Natural killer cell treated with Interleukin-12 subunit alpha and Interleukin-12 subunit beta and Interleukin-15 and Interleukin-18, amount 100 ng/mL, for 72 hours (primary cell): Measurements from ENCODE around the gene HMG20B. TPM values are rescaled to one million over a fixed set of nuclear protein-coding genes. Genes with fewer than 3 reads are reported as not detected.
"Not testable (repeated sequence)": the region's sequence is repeated elsewhere in the genome, so short reads cannot be mapped to it uniquely, and the experiment has no call there.

ENCODE experiments used
- ATAC-seq, 2 donors: fragments of 150-1000 bp; cut with Tn5 transposase in 1 of 2; sonication (Bioruptor Pico), chemical (Tn5 transposase) in 1 of 2; 2 replicates each; pipeline ENCODE4 v1.10.0; 2021
- DNase-seq: peaks from one replicate; pipeline ENCODE4 v3.0.0; 2022; ENCODE audit warnings: low spot score
- H3K27ac Mint-ChIP-seq, 2 donors: 1 replicate in 1 of 2; 2 replicates in 1 of 2; pipeline ENCODE4 v1.8.0; 2022; ENCODE audit warnings: mixed read lengths in 2 of 2, mild to moderate bottlenecking in 1 of 2, moderate library complexity in 1 of 2
- H3K27me3 Mint-ChIP-seq, 2 donors: 1 replicate in 1 of 2; 2 replicates in 1 of 2; pipeline ENCODE4 v1.8.0; 2022; ENCODE audit warnings: mixed read lengths in 2 of 2
- H3K36me3 Mint-ChIP-seq: one replicate; pipeline ENCODE4 v1.8.0; 2022; ENCODE audit warnings: mixed read lengths
- H3K4me1 Mint-ChIP-seq, 2 donors: 1 replicate in 1 of 2; 2 replicates in 1 of 2; pipeline ENCODE4 v1.8.0; 2022; ENCODE audit warnings: low read depth in 2 of 2, mixed read lengths in 2 of 2, mild to moderate bottlenecking in 1 of 2
- H3K4me3 Mint-ChIP-seq: one replicate; pipeline ENCODE4 v1.8.0; 2022; ENCODE audit warnings: mixed read lengths
- H3K9me3 Mint-ChIP-seq: 2 replicates; pipeline ENCODE4 v1.8.0; 2022; ENCODE audit warnings: mixed read lengths
- total RNA-seq, 2 donors: library from RNA; stranded (reverse); gene quantifications; one replicate each; pipeline ENCODE4 v1.2.3, GENCODE V29; 2022

The HMG20B gene
- total RNA-seq: 10 to 100 TPM; 38.2 to 48.0 TPM

- Mint-ChIP-seq H3K4me3 (peak within 1 kb of the TSS; percentile 81), H3K27ac (peak within 1 kb of the TSS in 1 of 2 donors; percentile 35), H3K36me3 (no peaks in the 10 kb centered on the region), H3K27me3 (no peaks in the 10 kb centered on the region), H3K4me1 (peaks cover 8 to 18% of the 10 kb centered on the region in 2 donors), H3K9me3 (no peaks in the 10 kb centered on the region)
- DNase-seq (no peak), ATAC-seq (no peak)
These were observed at the start of gene HMG20B for GRCh38 chr19:3572855-3573161. Gene HMG20B (plus strand): TSS chr19:3572944. CDS start chr19:3573310, 366 bp downstream.

DNA sequence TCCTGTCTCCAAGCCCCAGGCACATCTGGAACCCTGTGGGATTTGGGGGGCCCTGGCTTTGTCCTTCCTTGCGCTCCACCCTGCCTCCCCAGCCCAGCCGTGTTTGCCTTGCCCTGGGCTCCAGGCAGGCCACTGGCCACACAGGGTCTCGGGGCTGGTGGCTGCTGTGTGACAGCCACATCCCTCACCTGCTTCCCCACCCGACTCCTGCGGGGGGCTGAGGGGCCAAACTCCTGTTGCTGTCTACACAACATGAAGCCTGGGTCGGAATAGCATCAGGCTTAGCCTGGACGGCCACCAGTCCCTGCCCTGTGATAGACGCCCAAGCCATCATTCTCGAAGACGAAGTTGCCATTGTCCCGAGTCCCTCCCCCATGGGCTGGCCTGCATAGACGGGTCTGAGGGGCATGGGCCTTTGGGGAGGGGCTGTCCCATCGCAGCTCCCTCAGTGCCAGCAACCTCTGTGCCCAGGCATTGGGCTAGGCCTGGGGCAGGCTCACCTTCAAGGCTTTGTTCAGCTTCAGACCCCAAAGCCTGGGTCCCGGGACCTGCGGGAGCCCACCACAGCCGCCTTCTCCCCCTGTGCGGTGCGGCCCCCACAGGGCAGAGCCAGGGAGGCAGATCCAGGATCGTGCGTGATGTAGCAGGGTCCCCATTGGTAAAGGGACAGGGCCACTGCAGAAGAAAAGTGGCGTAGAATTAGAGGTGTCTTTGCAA is 49.2 kb upstream of the HMG20B start:
- peaks cover 6 to 15% of the 10 kb centered on the region in 2 donors for H3K4me1 Mint-ChIP-seq
- DNase-seq (no peak), ATAC-seq (no peak)
- no peaks in the 10 kb centered on the region for H3K27me3 Mint-ChIP-seq
- no peaks in the 10 kb centered on the region for H3K9me3 Mint-ChIP-seq
- H3K4me3 Mint-ChIP-seq: no peak overlapping the region
- no peak overlapping the region for H3K27ac Mint-ChIP-seq
- no peaks in the 10 kb centered on the region for H3K36me3 Mint-ChIP-seq

- H3K9me3 Mint-ChIP-seq: no peaks in the 10 kb centered on the region
- H3K27ac Mint-ChIP-seq: no peak overlapping the region
- H3K4me1 Mint-ChIP-seq: peaks cover 6 to 15% of the 10 kb centered on the region in 2 donors
- DNase-seq (no peak), ATAC-seq (no peak)
- H3K36me3 Mint-ChIP-seq: no peaks in the 10 kb centered on the region
- H3K4me3 Mint-ChIP-seq: no peak overlapping the region
- no peaks in the 10 kb centered on the region for H3K27me3 Mint-ChIP-seq
These were observed 48.5 kb upstream of the HMG20B start for GRCh38 chr19:3524078-3524842.

DNA sequence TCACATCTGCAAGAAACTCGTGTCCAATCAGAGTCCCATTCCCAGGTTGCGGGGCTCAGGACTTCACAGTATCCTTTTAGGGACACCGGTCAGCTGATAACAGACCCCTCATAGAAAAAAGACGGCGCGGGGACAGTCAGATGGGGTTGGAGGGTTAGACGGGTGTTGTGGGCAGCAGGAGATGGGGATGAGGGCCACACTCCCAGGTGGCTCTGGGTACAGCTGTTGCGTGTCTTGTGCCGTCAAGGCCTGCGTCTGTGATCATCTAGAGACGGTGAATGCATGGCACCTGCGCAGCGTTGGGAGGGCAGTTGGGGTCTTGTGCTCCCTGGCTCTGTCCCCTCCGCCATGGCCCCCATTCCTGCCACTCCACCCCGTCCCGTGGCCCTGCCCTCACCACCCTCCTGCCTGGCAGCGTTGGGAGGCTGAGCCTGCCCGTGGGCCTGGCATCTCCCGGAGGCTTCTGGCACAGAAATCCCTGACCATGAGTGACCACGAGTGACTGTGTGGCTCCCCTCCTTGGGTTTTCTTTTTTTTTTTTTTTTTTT is 47.8 kb upstream of the HMG20B start:
- Mint-ChIP-seq H3K36me3 (no peaks in the 10 kb centered on the region), H3K4me1 (peaks cover 6 to 15% of the 10 kb centered on the region in 2 donors), H3K9me3 (no peaks in the 10 kb centered on the region), H3K27me3 (no peaks in the 10 kb centered on the region), H3K27ac (no peak overlapping the region), H3K4me3 (no peak overlapping the region)
- DNase-seq (no peak), ATAC-seq (no peak)

DNA sequence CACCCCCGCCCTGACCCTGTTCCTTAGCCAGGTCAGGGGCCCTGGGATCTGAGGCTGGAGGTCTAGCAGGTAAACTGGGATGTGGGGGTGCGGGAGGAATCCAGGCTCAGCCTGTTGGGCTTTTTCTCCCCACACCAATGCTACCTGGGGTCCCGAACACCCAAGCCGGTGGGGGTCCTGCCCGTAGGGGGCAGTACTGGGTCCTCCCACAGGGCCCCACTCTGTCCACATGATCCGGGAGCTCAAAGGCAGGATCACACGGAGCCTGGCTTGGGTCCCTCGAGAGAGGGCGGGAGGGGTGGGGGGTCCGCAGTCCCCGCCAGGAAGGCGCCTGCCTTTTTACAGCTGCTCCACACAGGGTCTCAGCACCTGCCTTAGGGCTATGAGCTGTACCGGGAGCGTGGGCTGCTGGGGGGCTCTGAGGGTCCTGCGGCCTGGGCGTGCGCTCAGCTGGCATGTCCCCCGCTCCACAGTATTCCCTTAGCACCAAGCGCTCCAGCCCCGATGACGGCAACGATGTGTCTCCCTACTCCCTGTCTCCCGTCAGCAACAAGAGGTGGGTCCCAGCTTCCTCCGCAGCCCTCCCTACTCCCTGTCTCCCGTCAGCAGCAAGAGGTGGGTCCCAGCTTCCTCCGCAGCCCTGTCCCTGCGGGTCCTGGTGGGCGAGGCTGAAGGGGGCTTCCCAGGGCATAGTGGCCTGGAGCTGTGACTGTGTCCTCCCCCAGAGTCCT is 46.1 kb upstream of the HMG20B start:
- Mint-ChIP-seq H3K4me1 (peaks cover 0 to 9% of the 10 kb centered on the region in 2 donors), H3K27me3 (no peaks in the 10 kb centered on the region), H3K36me3 (no peaks in the 10 kb centered on the region), H3K4me3 (no peak overlapping the region), H3K27ac (no peak overlapping the region), H3K9me3 (no peaks in the 10 kb centered on the region)
- DNase-seq: no peak
- ATAC-seq: no peak

GRCh38 chr19:3527238-3527910 is 45.4 kb upstream of the HMG20B start:
- Mint-ChIP-seq H3K4me1 (peaks cover 0 to 6% of the 10 kb centered on the region in 2 donors), H3K4me3 (no peak overlapping the region), H3K36me3 (no peaks in the 10 kb centered on the region), H3K27me3 (no peaks in the 10 kb centered on the region), H3K27ac (no peak overlapping the region), H3K9me3 (no peaks in the 10 kb centered on the region)
- DNase-seq: no peak
- ATAC-seq: no peak

DNA sequence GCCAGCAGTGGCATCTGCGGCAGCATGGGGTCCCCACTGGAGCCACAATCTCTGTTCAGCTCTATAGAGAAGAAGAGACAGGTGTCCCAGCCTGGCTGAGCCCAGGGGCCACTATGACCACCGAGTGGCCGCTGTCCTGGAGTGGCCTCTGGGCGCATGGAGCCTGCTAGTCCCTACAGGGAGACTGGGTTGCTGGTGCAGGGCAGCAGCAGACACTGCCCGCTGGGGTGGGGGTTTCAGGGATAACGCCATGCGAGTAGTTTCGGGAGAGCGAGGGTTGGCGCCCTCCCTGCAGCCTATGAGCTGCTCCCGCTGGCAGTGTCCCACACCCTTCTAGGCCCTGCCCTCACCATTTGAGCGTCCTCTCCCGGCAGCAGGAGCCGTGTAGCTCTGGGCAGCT is 44.7 kb upstream of the HMG20B start:
- H3K27ac Mint-ChIP-seq: no peak overlapping the region
- peaks cover 0 to 6% of the 10 kb centered on the region in 2 donors for H3K4me1 Mint-ChIP-seq
- no peak for ATAC-seq
- no peaks in the 10 kb centered on the region for H3K36me3 Mint-ChIP-seq
- DNase-seq: no peak
- no peaks in the 10 kb centered on the region for H3K27me3 Mint-ChIP-seq
- H3K4me3 Mint-ChIP-seq: no peak overlapping the region
- no peaks in the 10 kb centered on the region for H3K9me3 Mint-ChIP-seq

DNA sequence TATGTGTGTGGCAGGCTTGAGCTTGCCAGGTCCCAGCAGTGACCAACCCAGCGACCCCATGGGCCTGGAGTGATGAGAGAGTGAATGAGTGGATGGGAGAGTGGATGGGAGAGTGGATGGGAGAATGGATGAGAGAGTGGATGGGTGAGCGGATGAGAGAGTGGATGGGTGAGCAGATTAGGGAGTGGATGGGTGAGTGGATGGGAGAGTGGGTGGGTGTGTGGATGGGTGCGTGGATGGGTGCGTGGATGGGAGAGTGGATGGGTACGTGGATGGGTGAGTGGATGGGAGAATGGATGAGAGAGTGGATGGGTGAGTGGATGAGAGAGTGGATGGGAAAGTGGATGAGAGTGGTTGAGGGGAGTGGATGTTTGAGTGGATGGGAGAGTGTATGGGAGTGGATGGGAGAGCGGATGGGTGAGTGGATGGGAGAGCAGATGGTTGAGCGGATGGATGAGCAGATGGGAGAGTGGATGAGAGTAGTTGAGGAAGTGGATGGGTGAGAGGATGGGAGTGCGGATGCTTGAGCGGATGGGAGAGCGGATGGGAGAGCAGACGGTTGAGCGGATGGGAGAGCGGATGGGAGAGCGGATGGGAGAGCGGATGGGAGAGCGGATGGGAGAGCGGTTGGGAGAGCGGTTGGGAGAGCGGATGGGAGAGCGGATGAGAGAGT is 44.1 kb upstream of the HMG20B start:
- Mint-ChIP-seq H3K27me3 (no peaks in the 10 kb centered on the region), H3K4me1 (peaks cover 0 to 6% of the 10 kb centered on the region in 2 donors), H3K36me3 (no peaks in the 10 kb centered on the region), H3K27ac (no peak overlapping the region), H3K4me3 (no peak overlapping the region), H3K9me3 (no peaks in the 10 kb centered on the region)
- ATAC-seq: no peak
- no peak for DNase-seq

- not testable (repeated sequence) for H3K9me3 Mint-ChIP-seq, ATAC-seq, H3K4me1 Mint-ChIP-seq, H3K4me3 Mint-ChIP-seq, H3K27me3 Mint-ChIP-seq, DNase-seq, H3K27ac Mint-ChIP-seq, H3K36me3 Mint-ChIP-seq
These were observed 43.4 kb upstream of the HMG20B start for GRCh38 chr19:3529299-3529698.

DNA sequence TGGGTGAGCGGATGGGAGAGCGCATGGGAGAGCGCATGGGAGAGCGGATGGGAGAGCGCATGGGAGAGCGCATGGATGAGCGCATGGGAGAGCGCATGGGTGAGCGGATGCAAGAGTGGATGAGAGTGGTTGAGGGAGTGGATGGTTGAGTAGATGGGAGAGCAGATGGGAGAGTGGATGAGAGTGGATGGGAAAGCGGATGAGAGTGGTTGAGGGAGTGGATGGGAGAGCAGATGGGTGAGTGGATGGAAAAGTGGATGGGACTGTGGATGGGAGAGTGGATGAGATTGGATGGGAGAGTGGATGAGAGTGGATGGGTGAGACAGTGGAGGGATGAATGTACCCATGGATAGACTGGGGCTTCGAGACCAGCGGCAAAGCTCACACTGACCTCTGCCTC is 42.4 kb upstream of the HMG20B start:
- ATAC-seq (no peak), DNase-seq (no peak)
- Mint-ChIP-seq H3K9me3 (no peaks in the 10 kb centered on the region), H3K27me3 (no peaks in the 10 kb centered on the region), H3K4me1 (peaks cover 0 to 2% of the 10 kb centered on the region in 2 donors), H3K4me3 (no peak overlapping the region), H3K27ac (no peak overlapping the region), H3K36me3 (no peaks in the 10 kb centered on the region)

- Mint-ChIP-seq H3K36me3 (no peaks in the 10 kb centered on the region), H3K9me3 (no peaks in the 10 kb centered on the region), H3K4me3 (no peak overlapping the region), H3K27me3 (no peaks in the 10 kb centered on the region), H3K4me1 (peaks cover 0 to 2% of the 10 kb centered on the region in 2 donors), H3K27ac (no peak overlapping the region)
- no peak for ATAC-seq
- DNase-seq: no peak
These were observed 41.0 kb upstream of the HMG20B start for GRCh38 chr19:3531716-3532115.

- Mint-ChIP-seq H3K4me1 (no peaks in the 10 kb centered on the region), H3K9me3 (no peaks in the 10 kb centered on the region), H3K4me3 (no peak overlapping the region), H3K36me3 (no peaks in the 10 kb centered on the region), H3K27ac (no peak overlapping the region), H3K27me3 (no peaks in the 10 kb centered on the region)
- ATAC-seq (no peak), DNase-seq (no peak)
These were observed 40.5 kb upstream of the HMG20B start for GRCh38 chr19:3532154-3532786.

GRCh38 chr19:3533033-3533432 is 39.7 kb upstream of the HMG20B start:
- Mint-ChIP-seq H3K27ac (no peak overlapping the region), H3K4me1 (no peaks in the 10 kb centered on the region), H3K4me3 (no peak overlapping the region), H3K9me3 (no peaks in the 10 kb centered on the region), H3K27me3 (no peaks in the 10 kb centered on the region), H3K36me3 (no peaks in the 10 kb centered on the region)
- no peak for ATAC-seq
- no peak for DNase-seq
